ENCODE data around the gene LUC7L2.

LUC7L2 gene

GRCh38 chr7:139341058-139341775, 18.5 kb upstream of the LUC7L2 start, which contains the start of gene FMC1:
Gene FMC1 (plus strand): TSS chr7:139341337. CDS start chr7:139341385, 48 bp downstream.
- TF ChIP-seq GATA2 (IDR thresholded peaks at IDR 0.05; ENCODE audit: low read depth, low read length) (no peak), GATA3 (IDR thresholded peaks at IDR 0.05; ENCODE audit: low read depth, low read length) (no peak)

GRCh38 chr7:139341776-139342226, 17.9 kb upstream of the LUC7L2 start:
- TF ChIP-seq GATA3 (IDR thresholded peaks at IDR 0.05; ENCODE audit: low read depth, low read length) (no peak), GATA2 (IDR thresholded peaks at IDR 0.05; ENCODE audit: low read depth, low read length) (no peak)

DNA sequence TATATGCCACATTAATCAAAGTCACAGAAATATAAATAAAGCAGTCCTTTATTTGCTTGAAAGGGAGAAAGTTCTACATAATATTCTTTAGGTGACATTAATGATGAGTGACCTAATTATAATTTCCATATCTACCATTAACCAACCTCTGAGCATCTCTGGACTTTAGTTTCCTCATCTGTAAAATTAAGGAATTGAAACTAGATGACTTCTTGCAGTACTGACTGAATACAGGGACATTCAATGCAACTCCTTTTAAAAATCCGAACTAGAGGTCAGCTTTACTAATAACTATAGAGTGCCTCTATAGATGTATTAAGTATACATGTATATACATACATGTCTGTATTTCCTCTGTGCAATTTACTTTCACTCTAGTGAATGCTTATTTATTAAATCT, 14.7 kb upstream of the LUC7L2 start:
- TF ChIP-seq GATA3 (IDR thresholded peaks at IDR 0.05; ENCODE audit: low read depth, low read length) (no peak), GATA2 (IDR thresholded peaks at IDR 0.05; ENCODE audit: low read depth, low read length) (no peak)

DNA sequence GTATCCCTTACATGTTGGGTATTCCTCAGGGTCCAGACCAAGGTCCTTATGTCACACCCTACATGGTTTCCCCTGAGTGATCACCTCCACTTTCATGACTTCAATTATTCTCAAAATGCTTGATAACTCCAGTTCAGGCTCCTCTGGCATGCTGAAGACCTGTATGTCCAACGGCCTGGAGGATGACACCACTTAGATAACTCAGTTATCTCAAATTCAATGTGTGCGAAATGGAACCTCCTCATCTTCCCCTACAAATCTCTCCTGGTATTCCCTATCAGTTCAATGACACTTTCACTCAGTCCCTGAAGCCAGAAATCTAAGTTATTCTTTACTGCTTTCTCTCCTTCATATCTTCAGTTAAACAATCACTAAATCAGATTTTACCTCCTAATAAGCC, 8.7 kb upstream of the LUC7L2 start:
- TF ChIP-seq GATA3 (IDR thresholded peaks at IDR 0.05; ENCODE audit: low read depth, low read length) = no peak
- TF ChIP-seq GATA2 (IDR thresholded peaks at IDR 0.05; ENCODE audit: low read depth, low read length) = no peak

GRCh38 chr7:139354729-139355128, 5.0 kb upstream of the LUC7L2 start:
- TF ChIP-seq GATA2 (IDR thresholded peaks at IDR 0.05; ENCODE audit: low read depth, low read length) = no peak
- TF ChIP-seq GATA3 (IDR thresholded peaks at IDR 0.05; ENCODE audit: low read depth, low read length) = no peak

GRCh38 chr7:139355320-139355719, 4.4 kb upstream of the LUC7L2 start:
- no peak for TF ChIP-seq GATA2 (IDR thresholded peaks at IDR 0.05; ENCODE audit: low read depth, low read length)

- TF ChIP-seq GATA2 (IDR thresholded peaks at IDR 0.05; ENCODE audit: low read depth, low read length) (no peak), GATA3 (IDR thresholded peaks at IDR 0.05; ENCODE audit: low read depth, low read length) (no peak)
These were observed 941 bp upstream of the LUC7L2 start for GRCh38 chr7:139358541-139359365.

GRCh38 chr7:139360210-139360947, 685 bp downstream of the LUC7L2 start:
- TF ChIP-seq GATA3 (IDR thresholded peaks at IDR 0.05; ENCODE audit: low read depth, low read length) = no peak
- TF ChIP-seq GATA2 (IDR thresholded peaks at IDR 0.05; ENCODE audit: low read depth, low read length) = no peak

DNA sequence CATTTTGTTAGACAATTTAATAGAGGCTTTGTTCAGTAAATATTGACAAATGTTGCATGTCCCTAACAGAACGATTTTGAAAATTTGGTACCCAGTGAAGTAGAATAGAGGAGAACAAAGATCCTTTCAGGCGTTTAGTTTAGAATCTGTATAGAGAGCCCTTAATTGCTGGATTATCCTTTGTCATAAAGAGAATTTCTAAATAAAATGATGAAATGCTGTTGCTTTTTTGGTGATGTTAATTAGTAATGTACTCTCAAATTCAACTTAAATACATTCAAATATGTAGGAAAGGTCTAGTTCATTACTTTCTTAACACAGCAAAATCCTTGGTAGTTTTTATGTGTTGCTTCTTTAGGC, 1.2 kb downstream of the LUC7L2 start:
- no peak for TF ChIP-seq GATA3 (IDR thresholded peaks at IDR 0.05; ENCODE audit: low read depth, low read length)
- TF ChIP-seq GATA2 (IDR thresholded peaks at IDR 0.05; ENCODE audit: low read depth, low read length) = no peak

DNA sequence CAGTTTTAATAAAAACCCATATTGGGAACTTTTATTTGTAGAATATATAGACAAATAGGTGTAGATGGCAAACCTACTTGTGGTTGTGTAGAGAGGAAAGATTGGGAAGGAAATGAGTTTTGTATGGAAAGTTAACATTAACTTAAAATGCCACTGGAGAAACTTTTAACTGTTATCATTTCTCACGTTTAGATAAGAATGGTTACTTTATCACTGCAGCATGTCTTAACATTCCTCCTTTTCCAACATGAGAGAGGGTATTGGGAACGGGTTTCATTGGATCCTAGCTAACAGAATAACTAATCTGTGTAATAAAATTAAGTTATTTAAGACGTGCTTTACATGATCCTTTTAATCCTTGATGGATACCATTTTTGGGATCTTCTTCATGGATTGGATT, 1.8 kb downstream of the LUC7L2 start:
- TF ChIP-seq GATA3 (IDR thresholded peaks at IDR 0.05; ENCODE audit: low read depth, low read length) (no peak), GATA2 (IDR thresholded peaks at IDR 0.05; ENCODE audit: low read depth, low read length) (no peak)

DNA sequence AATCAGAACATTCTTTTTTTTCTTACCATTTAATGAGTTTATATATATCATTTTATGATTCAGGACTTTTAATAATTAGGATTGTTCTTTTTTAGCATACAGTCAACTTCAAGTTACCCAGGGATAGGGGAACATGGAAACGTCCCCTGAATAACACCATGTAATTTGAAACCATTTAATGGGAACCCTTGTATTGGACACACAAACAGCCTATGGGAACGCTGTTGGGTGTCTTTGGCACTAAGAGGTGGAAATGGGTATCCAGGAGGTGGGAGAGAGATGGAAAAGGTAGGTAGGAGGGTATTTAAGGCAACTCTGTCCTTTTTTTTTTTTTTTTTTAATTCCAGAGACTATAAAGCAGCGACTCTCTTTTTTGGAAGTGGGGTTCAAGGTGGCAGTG, 2.6 kb downstream of the LUC7L2 start:
- TF ChIP-seq GATA3 (IDR thresholded peaks at IDR 0.05; ENCODE audit: low read depth, low read length) (no peak), GATA2 (IDR thresholded peaks at IDR 0.05; ENCODE audit: low read depth, low read length) (no peak)

DNA sequence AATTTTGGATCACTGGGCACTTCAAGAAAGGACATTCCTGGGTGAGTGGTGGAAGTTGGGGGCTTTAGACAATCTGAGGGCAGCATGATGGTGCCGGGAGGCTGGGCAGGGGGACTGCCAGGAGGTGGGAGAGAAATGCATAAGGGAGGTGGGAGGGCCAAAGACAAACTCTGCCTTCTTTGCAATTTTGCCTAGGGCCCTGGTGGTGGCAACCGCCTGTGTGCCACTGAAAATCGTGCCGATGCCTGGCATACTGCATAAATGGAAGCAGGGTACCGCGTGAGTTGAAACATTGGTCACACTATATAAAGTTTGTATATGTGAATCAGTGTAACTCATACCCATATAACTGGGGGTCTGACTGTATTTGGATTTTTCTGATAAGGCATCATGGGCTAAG, 3.3 kb downstream of the LUC7L2 start:
- no peak for TF ChIP-seq GATA2 (IDR thresholded peaks at IDR 0.05; ENCODE audit: low read depth, low read length)
- TF ChIP-seq GATA3 (IDR thresholded peaks at IDR 0.05; ENCODE audit: low read depth, low read length) = no peak

- TF ChIP-seq GATA2 (IDR thresholded peaks at IDR 0.05; ENCODE audit: low read depth, low read length) = no peak
- no peak for TF ChIP-seq GATA3 (IDR thresholded peaks at IDR 0.05; ENCODE audit: low read depth, low read length)
These were observed 5.6 kb downstream of the LUC7L2 start for GRCh38 chr7:139365336-139365735.

GRCh38 chr7:139366400-139366799, 6.7 kb downstream of the LUC7L2 start:
- TF ChIP-seq GATA2 (IDR thresholded peaks at IDR 0.05; ENCODE audit: low read depth, low read length) (no peak), GATA3 (IDR thresholded peaks at IDR 0.05; ENCODE audit: low read depth, low read length) (no peak)
